K562 (cell line): ENCODE data around the gene MFAP2. TPM values are rescaled to one million over a fixed set of nuclear protein-coding genes. Genes with fewer than 3 reads are reported as not detected.
A peak's percentile ranks its signal among the peaks of the same experiment; 100 is the strongest.

Experiments used
- ATAC-seq: fragments of 200-7000 bp; cut with Tn5 transposase; 3 replicates; pipeline ENCODE4 v1.9.1; 2020; ENCODE audit warnings: moderate library complexity
- BruUV-seq: library from RNA; stranded (reverse); fragments of 400-500 nt; replicated peaks from 2 replicates; lab custom pipeline; 2021; lab: Mats Ljungman, UMichigan
- CTCF ChIA-PET: fragments of 300-600 bp; formaldehyde crosslinking; extraction: SDS; loops from one replicate; lab custom pipeline; 2021; ENCODE audit warnings: low intra/inter-chr PET ratio; lab: Yijun Ruan, JAX
- POLR2A ChIA-PET: fragments of 300-600, 350-650 bp; sonication (Branson Sonifier 250); formaldehyde crosslinking; extraction: SDS; loops from one replicate; lab custom pipeline; 2021; ENCODE audit warnings: antibody characterized with exemption, inconsistent platforms; lab: Yijun Ruan, JAX
- DNase-seq, 4 experiments: peaks; one replicate each; pipeline versions ENCODE4 v3.0.0 to v3.0.0-alpha.2; 2011 to 2018; ENCODE audit warnings: low spot score in 3 of 4, mixed read lengths in 3 of 4; ENCODE audit errors: extremely low read depth in 1 of 4
- FAIRE-seq: peaks from 2 replicates; lab custom pipeline; 2011; peaks lifted over from hg19 to GRCh38; lab: Jason Lieb, UNC
- H2AFZ ChIP-seq: 2 replicates; pipeline ENCODE4 v1.6.0; 2011; ENCODE audit warnings: low read depth, low read length, control low read depth, inconsistent platforms
- H3K27ac ChIP-seq: fragments of 200-600 bp; 3 replicates; pipeline ENCODE4 v1.8.0; 2011; ENCODE audit warnings: low read depth, mild to moderate bottlenecking, control low read depth, inconsistent platforms, low read length, moderate library complexity, mixed read lengths; ENCODE audit errors: extremely low read depth
- H3K27me3 ChIP-seq, 2 experiments: fragments of 300-600 bp in 1 of 2; 2 replicates in 1 of 2; 3 replicates in 1 of 2; pipeline versions ENCODE4 v1.6.0 to v1.8.0; 2011; ENCODE audit warnings: inconsistent platforms in 2 of 2, low read length in 2 of 2, mild to moderate bottlenecking in 1 of 2, mixed read lengths in 1 of 2, moderate library complexity in 1 of 2; ENCODE audit not compliant: control insufficient read depth in 2 of 2, insufficient read depth in 2 of 2
- H3K36me3 ChIP-seq: fragments of 300-600 bp; 3 replicates; pipeline ENCODE4 v1.8.0; 2011; ENCODE audit warnings: mild to moderate bottlenecking, low read length, inconsistent platforms; ENCODE audit not compliant: control insufficient read depth, insufficient read depth
- H3K4me1 ChIP-seq, 2 experiments: fragments of 200-600 bp in 1 of 2; replicated peaks in 1 of 2; 2 replicates in 1 of 2; 3 replicates in 1 of 2; pipeline versions ENCODE4 v1.5.1 to v1.8.0; 2011; ENCODE audit warnings: inconsistent platforms in 2 of 2, low read length in 2 of 2, mild to moderate bottlenecking in 1 of 2, mixed read lengths in 1 of 2, moderate library complexity in 1 of 2; ENCODE audit not compliant: control insufficient read depth in 2 of 2, insufficient read depth in 2 of 2
- H3K4me2 ChIP-seq: 2 replicates; pipeline ENCODE4 v1.6.1; 2011; ENCODE audit warnings: low read length, control low read depth, inconsistent platforms, mixed read lengths; ENCODE audit not compliant: insufficient read depth
- H3K4me3 ChIP-seq: fragments of 200-600 bp; sonication (generic), shearing (Covaris generic); 2 replicates; pipeline ENCODE4 v1.5.1; 2016; ENCODE audit warnings: control low read depth, inconsistent platforms
- H3K79me2 ChIP-seq: fragments of 200-600 bp; 3 replicates; pipeline ENCODE4 v1.8.0; 2011; ENCODE audit warnings: low read length, inconsistent platforms; ENCODE audit not compliant: control insufficient read depth, insufficient read depth
- H3K9ac ChIP-seq, 2 experiments: 2 replicates each; pipeline versions ENCODE4 v1.6.0 to v1.6.1; 2011; ENCODE audit warnings: low read depth in 2 of 2, low read length in 2 of 2, control low read depth in 1 of 2, inconsistent platforms in 1 of 2, mild to moderate bottlenecking in 1 of 2, mixed read lengths in 1 of 2; ENCODE audit not compliant: insufficient read depth in 1 of 2
- H3K9me1 ChIP-seq: one replicate; pipeline ENCODE4 v1.6.0; 2011; ENCODE audit warnings: inconsistent platforms, mild to moderate bottlenecking, low read length, moderate library complexity; ENCODE audit not compliant: control insufficient read depth, insufficient read depth
- H3K9me3 ChIP-seq: replicated peaks from 2 replicates; pipeline ENCODE4 v1.5.1; 2011; ENCODE audit warnings: low read depth, low read length, inconsistent platforms; ENCODE audit not compliant: control insufficient read depth, insufficient read depth
- H4K20me1 ChIP-seq: replicated peaks from 2 replicates; pipeline ENCODE4 v1.6.1; 2011; ENCODE audit warnings: low read length, inconsistent platforms, mixed read lengths; ENCODE audit not compliant: control insufficient read depth, insufficient read depth
- BHLHE40 ChIP-seq: IDR thresholded peaks from 2 replicates; pipeline ENCODE4 v1.6.1; 2011; ENCODE audit warnings: low read length, improper control_type of control experiment
- ELK1 ChIP-seq: sonication (generic); formaldehyde crosslinking; IDR thresholded peaks from 2 replicates; pipeline ENCODE4 v1.8.1; 2022; ENCODE audit warnings: missing genetic modification reagents
- HCFC1 ChIP-seq: IDR thresholded peaks from 2 replicates; pipeline ENCODE4 v1.6.1; 2012; ENCODE audit warnings: low read depth, low read length, improper control_type of control experiment
- MCM5 ChIP-seq: fragments of 450-650 bp; IDR thresholded peaks from 2 replicates; pipeline ENCODE4 v1.6.1; 2016; ENCODE audit warnings: low read depth
- MYNN ChIP-seq, 2 experiments: sonication (generic); formaldehyde crosslinking in 1 of 2; IDR thresholded peaks; 2 replicates each; pipeline versions ENCODE4 v1.5.0 to v1.6.1; 2016 to 2020; ENCODE audit warnings: antibody characterized with exemption in 1 of 2, missing genetic modification reagents in 1 of 2
- TARDBP ChIP-seq: fragments of 450-650 bp; IDR thresholded peaks from 2 replicates; pipeline ENCODE4 v1.6.1; 2016
- TOE1 ChIP-seq, 2 experiments: fragments of 450-650 bp in 1 of 2; sonication (generic) in 1 of 2; formaldehyde crosslinking in 1 of 2; IDR thresholded peaks; 2 replicates each; pipeline versions ENCODE4 v1.7.1 to v1.8.0; 2016 to 2022; ENCODE audit warnings: borderline replicate concordance in 2 of 2, mild to moderate bottlenecking in 2 of 2, antibody characterized with exemption in 1 of 2, inconsistent platforms in 1 of 2, low read depth in 1 of 2, missing genetic modification reagents in 1 of 2, moderate library complexity in 1 of 2
- ZNF311 ChIP-seq: fragments of 250-450 bp; sonication (Bioruptor Pico); IDR thresholded peaks from 2 replicates; pipeline ENCODE4 v1.4.0; 2020; ENCODE audit warnings: mild to moderate bottlenecking, moderate library complexity
- ZNF518B ChIP-seq: fragments of 250-450 bp; sonication (Bioruptor Pico); IDR thresholded peaks from 2 replicates; pipeline ENCODE4 v1.5.0; 2021; ENCODE audit warnings: mild to moderate bottlenecking, moderate library complexity
- WGBS: fragments of 100-300 bp; shearing (Covaris generic); methylation state at CpG from one replicate; pipeline ENCODE4 v1.1.6; 2016; ENCODE audit warnings: low coverage, mixed read lengths; ENCODE audit not compliant: insufficient coverage; ENCODE audit errors: missing lambda C conversion rate; 5-methylcytosine and 5-hydroxymethylcytosine counted together
- in situ Hi-C: fragments of 300-500 bp; cut with MboI; formaldehyde crosslinking; loops from 4 replicates; pipeline ENCODE4 v1.15.0; 2018; ENCODE audit warnings: inconsistent platforms, mixed read lengths
- intact Hi-C: fragments of 100-400 bp; cut with micrococcal nuclease; formaldehyde crosslinking; loops from 2 replicates; pipeline ENCODE4 v1.14.2; 2022
- polyA plus RNA-seq, 8 experiments: library from polyadenylated mRNA; depleted of rRNA in 4 of 8; stranded (reverse) in 5 of 8; unstranded in 3 of 8; fragments of >200 nt; fragmentation: Nextera tagmentation in 2 of 8; fragmentation: Illumina TruSeq in 1 of 8; extraction: Ambion mirVana in 2 of 8; extraction: Trizol in 1 of 8; gene quantifications; 2 replicates each; pipeline versions ENCODE4 v1.2.1 to v1.2.3, GENCODE V29; 2011 to 2014; ENCODE audit warnings: inconsistent platforms in 1 of 8, missing spikeins in 1 of 8
- total RNA-seq, 7 experiments: library from RNA; depleted of rRNA in 6 of 7; stranded (reverse); fragments of >200 nt in 6 of 7; fragmentation: Illumina TruSeq in 2 of 7; extraction: Trizol in 2 of 7; gene quantifications; 2 replicates each; pipeline versions ENCODE4 v1.2.1 to v1.2.3, GENCODE V29; 2011 to 2021; ENCODE audit warnings: low replicate concordance in 1 of 7
- TF ChIP-seq, protein P1 (sequence below): fragments of 250-450 bp; sonication (Bioruptor Pico); IDR thresholded peaks from 2 replicates; pipeline ENCODE4 v1.5.0; 2020; ENCODE audit warnings: mild to moderate bottlenecking, borderline replicate concordance
- TF ChIP-seq, protein P2 (sequence below): fragments of 250-450 bp; sonication (Bioruptor Pico); IDR thresholded peaks from 2 replicates; pipeline ENCODE4 v1.8.0; 2022; ENCODE audit warnings: moderate library complexity, mild to moderate bottlenecking, inconsistent platforms

The MFAP2 gene
- total and polyA plus RNA-seq, 9 of the 15 experiments (the other 6 are each of a cell fraction or from before 2014, with no cell fraction given), result not detected

- TF ChIP-seq TOE1 (IDR thresholded peaks at IDR 0.05; ENCODE audit: borderline replicate concordance), result no peak
- no peak for TF ChIP-seq TOE1 (CRISPR knock-in tag; IDR thresholded peaks at IDR 0.05; ENCODE audit: borderline replicate concordance, low read depth)
- TF ChIP-seq TARDBP, result no peak
- TF ChIP-seq BHLHE40, result 0 out of 2 replicates have a peak, but pooled peaks have one; percentile 17
- TF ChIP-seq, protein P1, sequence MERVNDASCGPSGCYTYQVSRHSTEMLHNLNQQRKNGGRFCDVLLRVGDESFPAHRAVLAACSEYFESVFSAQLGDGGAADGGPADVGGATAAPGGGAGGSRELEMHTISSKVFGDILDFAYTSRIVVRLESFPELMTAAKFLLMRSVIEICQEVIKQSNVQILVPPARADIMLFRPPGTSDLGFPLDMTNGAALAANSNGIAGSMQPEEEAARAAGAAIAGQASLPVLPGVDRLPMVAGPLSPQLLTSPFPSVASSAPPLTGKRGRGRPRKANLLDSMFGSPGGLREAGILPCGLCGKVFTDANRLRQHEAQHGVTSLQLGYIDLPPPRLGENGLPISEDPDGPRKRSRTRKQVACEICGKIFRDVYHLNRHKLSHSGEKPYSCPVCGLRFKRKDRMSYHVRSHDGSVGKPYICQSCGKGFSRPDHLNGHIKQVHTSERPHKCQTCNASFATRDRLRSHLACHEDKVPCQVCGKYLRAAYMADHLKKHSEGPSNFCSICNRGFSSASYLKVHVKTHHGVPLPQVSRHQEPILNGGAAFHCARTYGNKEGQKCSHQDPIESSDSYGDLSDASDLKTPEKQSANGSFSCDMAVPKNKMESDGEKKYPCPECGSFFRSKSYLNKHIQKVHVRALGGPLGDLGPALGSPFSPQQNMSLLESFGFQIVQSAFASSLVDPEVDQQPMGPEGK, result no peak
Measured at GRCh38 chr1:16986962-16987361, 6.5 kb upstream of the MFAP2 start (continued).

DNA sequence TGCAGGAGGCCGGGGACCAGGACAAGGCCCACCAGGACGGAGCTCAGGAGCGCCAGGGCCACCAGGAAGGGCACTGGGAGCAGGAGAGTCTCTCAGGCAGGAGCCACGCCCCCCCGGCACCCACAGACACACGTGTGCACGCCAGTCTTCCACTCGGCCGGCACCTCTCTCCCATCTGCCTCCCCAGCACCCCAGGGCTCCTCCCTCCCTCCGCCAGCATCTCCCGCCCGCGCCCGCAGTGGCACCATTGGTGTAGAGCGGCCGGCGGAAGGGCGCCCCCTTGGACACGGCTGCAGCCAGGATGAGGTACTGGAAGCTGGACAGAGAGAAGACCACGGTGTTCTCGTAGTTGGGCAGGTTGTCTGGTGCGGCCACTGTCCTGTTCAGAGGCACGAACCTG is 6.1 kb upstream of the MFAP2 start:
- H4K20me1 ChIP-seq, result peaks cover under 1% of the 10 kb centered on the region

More for the DNA sequence above, 6.1 kb upstream of the MFAP2 start:
- Histone ChIP-seq H3K9me3 (no peaks in the 10 kb centered on the region), H3K9me1 (peaks cover 4% of the 10 kb centered on the region), H3K4me3 (no peak overlapping the region), H3K79me2 (no peaks in the 10 kb centered on the region), H2AFZ (no peak overlapping the region), H3K9ac (no peak overlapping the region), H3K27ac (no peak overlapping the region), H3K36me3 (peaks cover 13% of the 10 kb centered on the region; the same call in 1 of the 3 replicates), H3K4me1 (peaks cover 0 to 16% of the 10 kb centered on the region in 2 experiments; a peak in 2 of 5 replicates), H3K27me3 (peaks cover under 1% of the 10 kb centered on the region in 2 experiments; a peak in 2 of 5 replicates), H3K4me2 (no peak overlapping the region)
- DNase-seq (no peak), ATAC-seq (no peak), FAIRE-seq (no peak)
- intact Hi-C loops (no loop called here), in situ Hi-C loops (no loop called here)
- 83% methylated on average over 20 of the region's 23 CpGs for WGBS
- ChIA-PET CTCF (no interaction called here), POLR2A (interaction anchor here (2.3 kb wide), 1 partner anchor 11 kb away, joined by 8 read pairs; no protein-coding TSS in a partner anchor)
- BruUV-seq, result no TSS peak
- TF ChIP-seq ELK1 (CRISPR knock-in tag), result no peak
- TF ChIP-seq MYNN (IDR thresholded peaks at IDR 0.05), result no peak
- no peak for TF ChIP-seq MYNN (CRISPR knock-in tag; IDR thresholded peaks at IDR 0.05)
- TF ChIP-seq ZNF311 (CRISPR knock-in tag), result no peak
- no peak for TF ChIP-seq ZNF518B (CRISPR knock-in tag)
- no peak for TF ChIP-seq MCM5
- TF ChIP-seq HCFC1, result no peak
- TF ChIP-seq, protein P2, sequence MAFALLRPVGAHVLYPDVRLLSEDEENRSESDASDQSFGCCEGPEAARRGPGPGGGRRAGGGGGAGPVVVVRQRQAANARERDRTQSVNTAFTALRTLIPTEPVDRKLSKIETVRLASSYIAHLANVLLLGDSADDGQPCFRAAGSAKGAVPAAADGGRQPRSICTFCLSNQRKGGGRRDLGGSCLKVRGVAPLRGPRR (CRISPR knock-in tag), result no peak
